H1 (cell line): ENCODE data around the gene THADA. TPM values are rescaled to one million over a fixed set of nuclear protein-coding genes. Genes with fewer than 3 reads are reported as not detected.

ENCODE experiments used
- CTCF ChIA-PET: fragments of 300-600 bp; sonication (Branson Sonifier 250); formaldehyde crosslinking; loops from one replicate; lab custom pipeline; 2021; ENCODE audit not compliant: partially characterized antibody; lab: Charles Lee
- POLR2A ChIA-PET: fragments of 300-600 bp; sonication (Branson Sonifier 250); formaldehyde crosslinking; loops from one replicate; lab custom pipeline; 2021; ENCODE audit warnings: inconsistent platforms; ENCODE audit not compliant: partially characterized antibody; lab: Charles Lee
- DNase-seq, 2 experiments: peaks; one replicate each; pipeline versions ENCODE4 v3.0.0 to v3.0.0-alpha.2; 2010 to 2022; ENCODE audit warnings: low spot score in 2 of 2, low read depth in 1 of 2, mixed read lengths in 1 of 2
- FAIRE-seq: peaks from 2 replicates; lab custom pipeline; 2011; peaks lifted over from hg19 to GRCh38; lab: Jason Lieb, UNC
- H2AFZ ChIP-seq: 2 replicates; pipeline ENCODE4 v1.8.1; 2012; ENCODE audit warnings: low read length, inconsistent platforms
- H2AK5ac ChIP-seq: 2 replicates; pipeline ENCODE4 v1.6.1; 2013; ENCODE audit warnings: low read depth, low read length
- H2BK120ac ChIP-seq: replicated peaks from 2 replicates; pipeline ENCODE3; 2013; ENCODE audit warnings: low read depth, low read length, inconsistent platforms
- H2BK12ac ChIP-seq: 2 replicates; pipeline ENCODE4 v1.6.1; 2013; ENCODE audit warnings: low read depth, low read length
- H2BK15ac ChIP-seq: 2 replicates; pipeline ENCODE4 v1.6.1; 2013; ENCODE audit warnings: low read length
- H2BK20ac ChIP-seq: 2 replicates; pipeline ENCODE4 v1.6.1; 2013; ENCODE audit warnings: low read length
- H2BK5ac ChIP-seq: 2 replicates; pipeline ENCODE4 v1.6.1; 2013; ENCODE audit warnings: low read depth, low read length
- H3K14ac ChIP-seq: 2 replicates; pipeline ENCODE4 v1.6.1; 2013; ENCODE audit warnings: inconsistent platforms; ENCODE audit not compliant: insufficient read length
- H3K18ac ChIP-seq: 2 replicates; pipeline ENCODE4 v1.6.1; 2013; ENCODE audit warnings: low read length; ENCODE audit errors: extremely low read depth
- H3K23ac ChIP-seq: 2 replicates; pipeline ENCODE4 v1.6.1; 2013; ENCODE audit warnings: inconsistent platforms; ENCODE audit not compliant: insufficient read length
- H3K23me2 ChIP-seq: 2 replicates; pipeline ENCODE4 v1.6.1; 2013; ENCODE audit warnings: low read depth, low read length
- H3K27ac ChIP-seq: 2 replicates; pipeline ENCODE4 v1.6.1; 2011; ENCODE audit warnings: low read depth, low read length, inconsistent platforms
- H3K27me3 ChIP-seq, 4 experiments: replicated peaks in 1 of 4; 1 replicate in 1 of 4; 2 replicates in 3 of 4; pipeline versions ENCODE4 v1.6.1 to v1.8.1; 2011 to 2013; ENCODE audit warnings: low read length in 3 of 4, mild to moderate bottlenecking in 3 of 4, inconsistent platforms in 2 of 4, mixed read lengths in 2 of 4, moderate library complexity in 1 of 4; ENCODE audit not compliant: control insufficient read depth in 3 of 4, insufficient read depth in 3 of 4; ENCODE audit errors: extremely low read depth in 1 of 4
- H3K36me3 ChIP-seq, 4 experiments: 2 replicates each; pipeline versions ENCODE4 v1.6.1 to v1.8.1; 2011 to 2013; ENCODE audit warnings: mild to moderate bottlenecking in 4 of 4, low read length in 3 of 4, moderate library complexity in 2 of 4, control low read depth in 1 of 4, inconsistent platforms in 1 of 4; ENCODE audit not compliant: insufficient read depth in 4 of 4, control insufficient read depth in 2 of 4
- H3K4ac ChIP-seq: replicated peaks from 2 replicates; pipeline ENCODE3; 2013; ENCODE audit warnings: low read length, low read depth, mixed read lengths, inconsistent platforms; ENCODE audit not compliant: insufficient read length
- H3K4me1 ChIP-seq, 4 experiments: replicated peaks in 1 of 4; 1 replicate in 1 of 4; 2 replicates in 3 of 4; pipeline versions ENCODE4 v1.6.1 to v1.8.1; 2011 to 2013; ENCODE audit warnings: low read length in 3 of 4, inconsistent platforms in 2 of 4, mixed read lengths in 1 of 4; ENCODE audit not compliant: insufficient read depth in 4 of 4, control insufficient read depth in 3 of 4
- H3K4me2 ChIP-seq, 2 experiments: 2 replicates each; pipeline versions ENCODE4 v1.6.1 to v1.8.1; 2011 to 2013; ENCODE audit warnings: low read depth in 2 of 2, low read length in 2 of 2, control low read depth in 1 of 2, inconsistent platforms in 1 of 2, mild to moderate bottlenecking in 1 of 2; ENCODE audit not compliant: insufficient read depth in 1 of 2
- H3K4me3 ChIP-seq, 4 experiments: fragments of 200-600, 300-600 bp in 1 of 4; sonication (generic), shearing (Covaris generic), sonication (Bioruptor Twin) in 1 of 4; 2 replicates each; pipeline versions ENCODE4 v1.5.1 to v1.8.1; 2011 to 2016; ENCODE audit warnings: low read length in 4 of 4, low read depth in 3 of 4, control low read depth in 2 of 4, inconsistent platforms in 2 of 4, mild to moderate bottlenecking in 2 of 4, mixed read lengths in 1 of 4, moderate library complexity in 1 of 4; ENCODE audit not compliant: insufficient read depth in 2 of 4; ENCODE audit errors: extremely low read depth in 1 of 4
- H3K56ac ChIP-seq: replicated peaks from 2 replicates; pipeline ENCODE3; 2013; ENCODE audit warnings: low read depth, mild to moderate bottlenecking, mixed read lengths, low read length, inconsistent platforms; ENCODE audit not compliant: insufficient read length
- H3K79me1 ChIP-seq: 2 replicates; pipeline ENCODE4 v1.6.1; 2013; ENCODE audit warnings: low read depth, low read length, control low read depth
- H3K79me2 ChIP-seq, 2 experiments: 2 replicates each; pipeline versions ENCODE4 v1.6.1 to v1.8.1; 2012 to 2013; ENCODE audit warnings: low read length in 2 of 2, mild to moderate bottlenecking in 2 of 2, inconsistent platforms in 1 of 2; ENCODE audit not compliant: insufficient read depth in 2 of 2, control insufficient read depth in 1 of 2
- H3K9ac ChIP-seq, 4 experiments: replicated peaks in 1 of 4; 1 replicate in 1 of 4; 2 replicates in 3 of 4; pipeline versions ENCODE4 v1.6.1 to v1.8.1; 2011 to 2013; ENCODE audit warnings: low read depth in 3 of 4, low read length in 3 of 4, control low read depth in 2 of 4, mild to moderate bottlenecking in 2 of 4, moderate library complexity in 2 of 4, inconsistent platforms in 1 of 4; ENCODE audit errors: extremely low read depth in 1 of 4
- H3K9me3 ChIP-seq, 2 experiments: 2 replicates each; pipeline versions ENCODE4 v1.6.1 to v1.8.1; 2012 to 2013; ENCODE audit warnings: mild to moderate bottlenecking in 2 of 2, moderate library complexity in 2 of 2, control low read depth in 1 of 2, inconsistent platforms in 1 of 2, low read depth in 1 of 2, low read length in 1 of 2, mixed read lengths in 1 of 2; ENCODE audit not compliant: insufficient read depth in 2 of 2
- H4K20me1 ChIP-seq, 2 experiments: replicated peaks in 1 of 2; 2 replicates each; pipeline versions ENCODE3 to v1.8.1; 2011 to 2013; ENCODE audit warnings: inconsistent platforms in 2 of 2, low read length in 2 of 2, mild to moderate bottlenecking in 1 of 2; ENCODE audit not compliant: insufficient read depth in 2 of 2, control insufficient read depth in 1 of 2
- H4K5ac ChIP-seq: 2 replicates; pipeline ENCODE4 v1.6.1; 2013; ENCODE audit warnings: low read length, low read depth, mixed read lengths, inconsistent platforms; ENCODE audit not compliant: insufficient read length
- H4K8ac ChIP-seq: 2 replicates; pipeline ENCODE4 v1.8.0; 2013; ENCODE audit warnings: mild to moderate bottlenecking, moderate library complexity, low read length, inconsistent platforms; ENCODE audit not compliant: insufficient read depth; ENCODE audit errors: extremely low read depth
- H4K91ac ChIP-seq: replicated peaks from 2 replicates; pipeline ENCODE3; 2013; ENCODE audit warnings: low read length, mixed read lengths, inconsistent platforms; ENCODE audit not compliant: insufficient read length
- RXRA ChIP-seq: IDR thresholded peaks from 2 replicates; pipeline ENCODE4 v1.6.1; 2011; ENCODE audit warnings: low read depth, mild to moderate bottlenecking, low read length, moderate library complexity; ENCODE audit not compliant: insufficient read depth
- WGBS, 2 experiments: shearing (Covaris generic) in 1 of 2; methylation state at CpG; one replicate each; pipeline versions ENCODE4 v1.1.6 to v1.1.7; 2013 to 2015; ENCODE audit warnings: low lambda C conversion rate in 2 of 2, mixed read lengths in 2 of 2, inconsistent platforms in 1 of 2, low coverage in 1 of 2, missing lambda C conversion rate in 1 of 2; ENCODE audit not compliant: insufficient replicate concordance in 2 of 2, insufficient coverage in 1 of 2, insufficient read length in 1 of 2; ENCODE audit errors: extremely low coverage in 1 of 2, missing lambda C conversion rate in 1 of 2; 5-methylcytosine and 5-hydroxymethylcytosine counted together
- polyA plus RNA-seq, 7 experiments: library from polyadenylated mRNA; depleted of rRNA in 3 of 7; stranded (reverse) in 5 of 7; unstranded in 2 of 7; fragments of >200 nt in 5 of 7; fragments of 200-250 nt in 2 of 7; gene quantifications; 1 replicate in 5 of 7; 2 replicates in 1 of 7; 4 replicates in 1 of 7; pipeline versions ENCODE4 v1.2.1 to v1.2.3, GENCODE V29; 2011 to 2013; ENCODE audit warnings: missing spikeins in 2 of 7, mixed read lengths in 2 of 7
- total RNA-seq: library from RNA; stranded (reverse); fragmentation: NEBNext Ultra II Directional; extraction: Animal tissue kit (Norgen Biotek cat#: 25700); gene quantifications from 2 replicates; pipeline ENCODE4 v1.2.1, GENCODE V29; 2021
- TF ChIP-seq, protein P1 (sequence below), 3 experiments: IDR thresholded peaks; 1 replicate in 2 of 3; 2 replicates in 1 of 3; pipeline versions ENCODE4 v1.5.1 to v1.6.1; 2011; ENCODE audit warnings: low read length in 3 of 3, mild to moderate bottlenecking in 3 of 3, inconsistent platforms in 2 of 3, low read depth in 1 of 3, moderate library complexity in 1 of 3; ENCODE audit not compliant: insufficient read depth in 1 of 3; ENCODE audit errors: control extremely low read depth in 1 of 3

The THADA gene
- total and polyA plus RNA-seq, 2 of the 8 experiments (the other 6 are each of a cell fraction or from before 2014, with no cell fraction given) = 22.4 to 26.8 TPM

DNA sequence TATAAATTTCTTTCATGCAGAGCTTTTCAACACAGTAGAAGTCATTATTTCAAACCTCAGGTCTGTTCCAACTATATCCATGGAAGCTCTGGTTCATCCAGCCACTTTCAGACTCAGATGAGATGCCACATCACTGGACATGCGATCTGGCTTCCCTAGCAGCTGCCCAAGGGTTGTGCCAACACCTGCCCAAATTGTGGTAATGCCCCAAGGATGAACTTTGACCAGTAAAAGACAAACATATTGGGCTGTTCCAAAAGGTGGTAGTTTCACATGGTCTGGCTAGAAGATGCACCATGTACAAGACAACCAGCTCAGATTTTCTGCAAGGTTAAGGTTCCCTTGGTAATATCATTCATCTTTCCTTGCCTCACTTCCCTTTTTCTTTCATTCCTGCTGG lies 101.9 kb downstream of the THADA start:
- WGBS, 2 experiments = 93% methylated on average over 1 of the region's 1 CpG; no CpG with 5 or more reads in 1 of the 2 experiments
- no peak overlapping the region for H3K27ac ChIP-seq
- H2BK12ac ChIP-seq = no peak overlapping the region
- no peak overlapping the region for H3K9ac ChIP-seq
- no peak overlapping the region for H3K23ac ChIP-seq
- POLR2A ChIA-PET = no interaction called here
- no peak for FAIRE-seq
- no peaks in the 10 kb centered on the region; a peak in 1 of 7 replicates for H3K4me1 ChIP-seq
- no peak overlapping the region for H2BK20ac ChIP-seq
- no peak overlapping the region for H3K14ac ChIP-seq
- H4K8ac ChIP-seq = no peak overlapping the region
- no peak overlapping the region for H3K4me2 ChIP-seq
- no peak overlapping the region for H3K56ac ChIP-seq
- H3K79me1 ChIP-seq = no peaks in the 10 kb centered on the region
- H4K5ac ChIP-seq = no peak overlapping the region
- H3K23me2 ChIP-seq = no peaks in the 10 kb centered on the region
- H3K4ac ChIP-seq = no peak overlapping the region
- H3K36me3 ChIP-seq = no peaks in the 10 kb centered on the region; a peak in 1 of 8 replicates
- H3K27me3 ChIP-seq = no peaks in the 10 kb centered on the region
- H3K18ac ChIP-seq = no peak overlapping the region
- H2BK5ac ChIP-seq = no peak overlapping the region
- no peak overlapping the region for H2BK120ac ChIP-seq
- DNase-seq = no peak
- TF ChIP-seq, protein P1, sequence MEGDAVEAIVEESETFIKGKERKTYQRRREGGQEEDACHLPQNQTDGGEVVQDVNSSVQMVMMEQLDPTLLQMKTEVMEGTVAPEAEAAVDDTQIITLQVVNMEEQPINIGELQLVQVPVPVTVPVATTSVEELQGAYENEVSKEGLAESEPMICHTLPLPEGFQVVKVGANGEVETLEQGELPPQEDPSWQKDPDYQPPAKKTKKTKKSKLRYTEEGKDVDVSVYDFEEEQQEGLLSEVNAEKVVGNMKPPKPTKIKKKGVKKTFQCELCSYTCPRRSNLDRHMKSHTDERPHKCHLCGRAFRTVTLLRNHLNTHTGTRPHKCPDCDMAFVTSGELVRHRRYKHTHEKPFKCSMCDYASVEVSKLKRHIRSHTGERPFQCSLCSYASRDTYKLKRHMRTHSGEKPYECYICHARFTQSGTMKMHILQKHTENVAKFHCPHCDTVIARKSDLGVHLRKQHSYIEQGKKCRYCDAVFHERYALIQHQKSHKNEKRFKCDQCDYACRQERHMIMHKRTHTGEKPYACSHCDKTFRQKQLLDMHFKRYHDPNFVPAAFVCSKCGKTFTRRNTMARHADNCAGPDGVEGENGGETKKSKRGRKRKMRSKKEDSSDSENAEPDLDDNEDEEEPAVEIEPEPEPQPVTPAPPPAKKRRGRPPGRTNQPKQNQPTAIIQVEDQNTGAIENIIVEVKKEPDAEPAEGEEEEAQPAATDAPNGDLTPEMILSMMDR (IDR thresholded peaks at IDR 0.05; ENCODE audit: control extremely low read depth in 1 of 3, insufficient read depth in 1 of 3, low read depth in 1 of 3, low read length in 3 of 3) = no peak
- TF ChIP-seq RXRA = no peak
- H3K9me3 ChIP-seq = no peaks in the 10 kb centered on the region
- no peak overlapping the region for H2AFZ ChIP-seq
- CTCF ChIA-PET = interaction anchor here (1.1 to 3.0 kb wide), 6 partner anchors 9 to 666 kb away, joined by 3 to 17 read pairs (median 6); no protein-coding TSS in a partner anchor
- no peak overlapping the region for H2AK5ac ChIP-seq
- no peak overlapping the region for H3K4me3 ChIP-seq
- no peaks in the 10 kb centered on the region for H3K79me2 ChIP-seq
- no peak overlapping the region for H2BK15ac ChIP-seq
- no peak overlapping the region for H4K91ac ChIP-seq
- H4K20me1 ChIP-seq = no peaks in the 10 kb centered on the region
